C4-2B (cell line): Measurements from ENCODE around the gene SLC66A1.

Experiments used
- H3K27ac ChIP-seq: fragments of 450-650 bp; 2 replicates; pipeline ENCODE4 v1.5.1; 2017
- CTCF ChIP-seq: fragments of 450-650 bp; conservative IDR thresholded peaks from 2 replicates; pipeline ENCODE4 v1.5.1; 2017; ENCODE audit warnings: mild to moderate bottlenecking
- ZFX ChIP-seq: fragments of 450-650 bp; IDR thresholded peaks from 2 replicates; pipeline ENCODE4 v1.6.1; 2017

The SLC66A1 gene

GRCh38 chr1:19330449-19331135, 18.5 kb downstream of the SLC66A1 start:
- no peak overlapping the region for H3K27ac ChIP-seq
- TF ChIP-seq CTCF (no peak), ZFX (no peak)

DNA sequence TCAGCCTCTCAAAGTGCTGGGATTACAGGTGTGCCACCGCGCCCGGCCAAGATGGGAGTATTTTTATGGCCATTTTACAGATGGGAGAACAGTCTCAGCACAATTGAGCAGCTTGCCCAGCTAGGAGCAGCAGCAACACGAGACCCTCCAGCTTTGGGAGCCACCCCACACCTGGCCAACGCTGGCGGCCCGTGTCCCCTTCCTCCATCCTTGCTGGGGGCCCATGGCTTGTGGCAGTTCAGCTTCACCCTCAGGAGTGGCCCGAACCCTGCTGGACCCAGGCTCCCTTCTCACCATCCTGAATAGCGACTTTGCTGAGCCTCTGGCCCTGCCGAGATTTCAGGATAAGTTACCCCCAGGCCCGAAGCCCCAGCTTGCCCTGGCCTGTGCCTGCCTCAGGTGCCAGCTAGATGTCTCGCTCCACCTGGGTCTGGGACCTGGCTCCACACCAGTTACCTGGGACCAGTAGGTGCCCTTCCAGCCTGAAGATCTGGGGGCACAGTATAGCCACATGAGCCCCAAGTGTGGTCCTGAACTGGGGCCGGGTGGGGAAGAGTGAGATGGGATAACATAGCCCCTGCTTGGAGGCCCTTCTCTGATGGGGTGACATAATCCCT, 19.2 kb downstream of the SLC66A1 start:
- H3K27ac ChIP-seq = no peak overlapping the region
- no peak for TF ChIP-seq ZFX
- no peak for TF ChIP-seq CTCF

DNA sequence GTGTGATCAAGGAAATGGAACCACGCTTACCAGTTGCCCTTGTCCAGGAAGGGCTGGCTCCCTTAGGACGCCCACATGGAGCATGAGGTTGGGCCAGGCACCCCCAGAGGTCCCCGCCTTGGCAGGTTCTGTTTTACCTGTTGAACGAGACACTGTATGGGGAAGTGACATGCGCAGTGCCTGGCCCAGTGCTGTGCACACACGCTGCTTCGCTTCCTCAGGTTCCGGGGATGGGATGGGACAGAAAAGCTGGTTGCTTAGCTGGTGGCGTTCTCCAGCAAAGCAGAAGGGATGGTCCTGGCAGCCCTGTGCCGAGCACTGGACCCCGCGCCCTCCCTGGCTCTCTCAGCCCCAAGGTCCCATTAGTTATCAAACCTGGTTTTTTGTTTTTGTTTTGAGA, 20.7 kb downstream of the SLC66A1 start:
- TF ChIP-seq CTCF (no peak), ZFX (no peak)
- no peak overlapping the region for H3K27ac ChIP-seq

- H3K27ac ChIP-seq = no peak overlapping the region
- TF ChIP-seq CTCF (no peak), ZFX (no peak)
Measured at GRCh38 chr1:19333587-19334354, 21.6 kb downstream of the SLC66A1 start.

DNA sequence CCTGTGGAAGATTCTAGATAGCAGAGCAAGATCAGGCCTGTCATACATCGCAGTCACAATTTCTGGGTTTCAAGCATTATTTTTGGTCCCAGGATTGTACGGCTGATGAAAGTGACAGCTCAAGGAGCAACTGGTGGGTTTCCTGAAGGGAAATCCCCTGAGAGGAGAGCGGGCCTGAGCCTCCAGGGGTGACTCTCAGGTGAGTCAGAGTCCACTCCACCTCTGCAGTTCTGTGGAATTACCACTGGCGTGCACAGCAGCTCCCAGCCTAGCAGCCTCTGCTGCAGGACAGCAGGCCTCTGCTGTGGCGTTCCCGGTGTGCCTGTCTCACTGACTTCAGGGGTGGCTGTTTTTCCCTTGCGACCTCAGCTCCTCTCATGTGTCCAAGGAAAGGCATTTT, 24.4 kb downstream of the SLC66A1 start:
- no peak for TF ChIP-seq CTCF
- no peak for TF ChIP-seq ZFX
- H3K27ac ChIP-seq = no peak overlapping the region

DNA sequence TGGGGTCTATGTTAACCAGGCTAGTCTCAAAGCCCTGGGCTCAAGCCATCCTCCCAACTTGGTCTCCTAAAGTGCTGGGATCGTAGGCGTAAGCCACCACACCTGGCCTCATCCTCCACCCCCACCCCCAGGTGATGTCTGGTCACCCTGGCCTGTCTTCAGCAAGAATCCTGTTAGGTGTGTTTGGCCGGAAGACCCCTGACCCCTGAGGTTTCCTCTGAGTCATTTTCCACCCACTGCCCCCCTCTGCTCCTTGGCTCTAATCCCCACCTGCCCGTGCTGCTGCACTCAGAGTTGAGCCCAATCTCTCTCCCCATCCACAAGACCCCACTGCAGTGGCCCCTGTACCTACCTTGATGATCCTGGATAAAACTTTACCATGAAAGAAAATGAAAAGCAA, 25.2 kb downstream of the SLC66A1 start:
- no peak overlapping the region for H3K27ac ChIP-seq
- TF ChIP-seq ZFX (no peak), CTCF (no peak)

GRCh38 chr1:19338323-19338762, 26.2 kb downstream of the SLC66A1 start:
- TF ChIP-seq ZFX (no peak), CTCF (no peak)
- no peak overlapping the region for H3K27ac ChIP-seq
